Measurements from ENCODE around the gene ZNF200.

ZNF200 gene

GRCh38 chr16:3212006-3212405, 23.0 kb downstream of the ZNF200 start:
- no peak for TF ChIP-seq NFIC (IDR thresholded peaks at IDR 0.05)
- no peak for TF ChIP-seq TCF12 (IDR thresholded peaks at IDR 0.05; ENCODE audit: low read depth)
- TF ChIP-seq TAF1 (IDR thresholded peaks at IDR 0.05; ENCODE audit: low read depth), result no peak
- TF ChIP-seq, protein P1, sequence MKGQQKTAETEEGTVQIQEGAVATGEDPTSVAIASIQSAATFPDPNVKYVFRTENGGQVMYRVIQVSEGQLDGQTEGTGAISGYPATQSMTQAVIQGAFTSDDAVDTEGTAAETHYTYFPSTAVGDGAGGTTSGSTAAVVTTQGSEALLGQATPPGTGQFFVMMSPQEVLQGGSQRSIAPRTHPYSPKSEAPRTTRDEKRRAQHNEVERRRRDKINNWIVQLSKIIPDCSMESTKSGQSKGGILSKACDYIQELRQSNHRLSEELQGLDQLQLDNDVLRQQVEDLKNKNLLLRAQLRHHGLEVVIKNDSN (IDR thresholded peaks at IDR 0.05), result no peak
- TF ChIP-seq ZBTB7A (IDR thresholded peaks at IDR 0.05; ENCODE audit: low read depth), result no peak
- no peak for TF ChIP-seq YY1 (IDR thresholded peaks at IDR 0.05; ENCODE audit: low read depth)
- no peak for TF ChIP-seq CREB1 (IDR thresholded peaks at IDR 0.05; ENCODE audit: low read depth)
- no peak for TF ChIP-seq TEAD4 (IDR thresholded peaks at IDR 0.05)

GRCh38 chr16:3207086-3207953, 27.6 kb downstream of the ZNF200 start:
- TF ChIP-seq ZBTB7A (IDR thresholded peaks at IDR 0.05; ENCODE audit: low read depth), result no peak
- TF ChIP-seq TEAD4 (IDR thresholded peaks at IDR 0.05), result no peak
- no peak for TF ChIP-seq RAD21 (IDR thresholded peaks at IDR 0.05; ENCODE audit: low read depth)
- TF ChIP-seq, protein P1 (IDR thresholded peaks at IDR 0.05), result no peak

DNA sequence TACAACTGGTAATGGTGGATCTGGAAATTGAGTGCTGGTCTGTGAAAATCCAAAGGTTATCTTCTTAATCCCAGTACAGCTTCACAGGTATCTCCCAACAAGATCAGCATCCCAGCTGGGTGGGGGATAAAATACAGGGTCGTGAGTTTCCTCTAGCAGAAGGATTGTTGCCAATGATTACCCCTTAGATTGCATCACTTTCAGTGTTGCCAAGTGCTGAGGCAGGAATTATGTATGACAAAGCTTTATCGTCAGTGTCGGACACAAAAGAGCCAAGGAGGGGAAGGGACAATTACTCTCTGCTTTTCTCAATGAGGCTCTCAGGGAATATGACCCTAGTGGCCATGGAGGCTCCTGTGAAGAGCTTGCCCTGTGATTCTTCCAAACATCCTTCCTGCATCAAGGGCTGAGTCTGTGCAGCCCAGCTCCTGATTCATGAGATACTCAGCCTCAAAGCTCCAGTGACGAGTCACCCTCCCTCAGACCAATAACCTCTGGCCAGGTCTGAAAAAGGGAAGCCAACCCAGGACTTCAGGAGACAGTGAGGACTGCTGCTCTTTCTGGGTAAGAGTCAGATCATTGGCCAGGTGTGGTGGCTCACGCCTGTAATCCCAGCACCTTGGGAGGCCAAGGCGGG, 31.9 kb downstream of the ZNF200 start:
- TF ChIP-seq YY1 (IDR thresholded peaks at IDR 0.05; ENCODE audit: low read depth), result no peak
- no peak for TF ChIP-seq TAF1 (IDR thresholded peaks at IDR 0.05; ENCODE audit: low read depth)
- TF ChIP-seq, protein P2, sequence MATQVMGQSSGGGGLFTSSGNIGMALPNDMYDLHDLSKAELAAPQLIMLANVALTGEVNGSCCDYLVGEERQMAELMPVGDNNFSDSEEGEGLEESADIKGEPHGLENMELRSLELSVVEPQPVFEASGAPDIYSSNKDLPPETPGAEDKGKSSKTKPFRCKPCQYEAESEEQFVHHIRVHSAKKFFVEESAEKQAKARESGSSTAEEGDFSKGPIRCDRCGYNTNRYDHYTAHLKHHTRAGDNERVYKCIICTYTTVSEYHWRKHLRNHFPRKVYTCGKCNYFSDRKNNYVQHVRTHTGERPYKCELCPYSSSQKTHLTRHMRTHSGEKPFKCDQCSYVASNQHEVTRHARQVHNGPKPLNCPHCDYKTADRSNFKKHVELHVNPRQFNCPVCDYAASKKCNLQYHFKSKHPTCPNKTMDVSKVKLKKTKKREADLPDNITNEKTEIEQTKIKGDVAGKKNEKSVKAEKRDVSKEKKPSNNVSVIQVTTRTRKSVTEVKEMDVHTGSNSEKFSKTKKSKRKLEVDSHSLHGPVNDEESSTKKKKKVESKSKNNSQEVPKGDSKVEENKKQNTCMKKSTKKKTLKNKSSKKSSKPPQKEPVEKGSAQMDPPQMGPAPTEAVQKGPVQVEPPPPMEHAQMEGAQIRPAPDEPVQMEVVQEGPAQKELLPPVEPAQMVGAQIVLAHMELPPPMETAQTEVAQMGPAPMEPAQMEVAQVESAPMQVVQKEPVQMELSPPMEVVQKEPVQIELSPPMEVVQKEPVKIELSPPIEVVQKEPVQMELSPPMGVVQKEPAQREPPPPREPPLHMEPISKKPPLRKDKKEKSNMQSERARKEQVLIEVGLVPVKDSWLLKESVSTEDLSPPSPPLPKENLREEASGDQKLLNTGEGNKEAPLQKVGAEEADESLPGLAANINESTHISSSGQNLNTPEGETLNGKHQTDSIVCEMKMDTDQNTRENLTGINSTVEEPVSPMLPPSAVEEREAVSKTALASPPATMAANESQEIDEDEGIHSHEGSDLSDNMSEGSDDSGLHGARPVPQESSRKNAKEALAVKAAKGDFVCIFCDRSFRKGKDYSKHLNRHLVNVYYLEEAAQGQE (IDR thresholded peaks at IDR 0.05; ENCODE audit: low read depth), result no peak
- no peak for TF ChIP-seq TCF12 (IDR thresholded peaks at IDR 0.05; ENCODE audit: low read depth)
- TF ChIP-seq CREB1 (IDR thresholded peaks at IDR 0.05; ENCODE audit: low read depth), result no peak
- TF ChIP-seq, protein P1 (IDR thresholded peaks at IDR 0.05), result no peak
- TF ChIP-seq TEAD4 (IDR thresholded peaks at IDR 0.05), result no peak
- no peak for TF ChIP-seq MAX (IDR thresholded peaks at IDR 0.05)
- TF ChIP-seq NFIC (IDR thresholded peaks at IDR 0.05), result no peak
- TF ChIP-seq EP300 (IDR thresholded peaks at IDR 0.05; ENCODE audit: borderline replicate concordance), result no peak
- TF ChIP-seq FOXM1 (IDR thresholded peaks at IDR 0.05; ENCODE audit: borderline replicate concordance, low read depth), result no peak
- no peak for TF ChIP-seq EGR1 (IDR thresholded peaks at IDR 0.05)
- TF ChIP-seq RAD21 (IDR thresholded peaks at IDR 0.05; ENCODE audit: low read depth), result no peak
- no peak for TF ChIP-seq ZBTB7A (IDR thresholded peaks at IDR 0.05; ENCODE audit: low read depth)
- no peak for TF ChIP-seq CEBPB (IDR thresholded peaks at IDR 0.05)

DNA sequence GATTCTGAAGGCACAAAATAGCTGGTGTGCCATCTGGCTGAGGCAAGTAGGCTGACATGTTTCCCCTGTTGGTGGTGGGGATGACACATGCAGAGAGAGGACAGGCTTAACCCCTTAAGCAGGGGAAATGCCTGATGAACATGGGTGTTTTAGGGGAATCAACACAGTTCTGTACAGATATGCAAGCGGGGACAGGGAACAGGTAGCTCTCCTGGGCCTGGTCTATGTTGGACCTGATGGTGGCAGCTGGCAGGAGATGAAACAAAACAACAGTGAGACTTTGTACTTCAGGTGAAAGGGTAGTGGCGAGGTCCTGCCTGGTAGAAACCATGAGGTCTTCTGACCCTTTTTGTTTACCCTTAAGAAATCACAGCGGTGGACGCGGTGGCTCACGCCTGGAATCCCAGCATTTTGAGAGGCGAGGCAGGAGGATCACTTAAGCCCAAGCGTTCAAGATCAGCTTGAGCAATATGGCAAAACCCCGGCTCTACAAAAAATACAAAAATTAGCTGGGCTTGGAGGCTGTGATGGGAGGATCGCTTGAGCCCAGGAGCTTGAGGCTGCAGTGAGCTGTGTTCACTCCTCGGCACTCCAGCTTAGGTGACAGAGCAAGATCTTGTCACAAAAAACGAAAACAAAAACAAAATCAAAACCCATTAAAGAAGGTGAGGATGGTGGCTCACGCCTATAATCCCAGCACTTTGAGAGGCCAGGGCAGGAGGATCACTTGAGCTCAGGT, 36.5 kb downstream of the ZNF200 start:
- TF ChIP-seq EP300 (IDR thresholded peaks at IDR 0.05; ENCODE audit: borderline replicate concordance), result no peak
- no peak for TF ChIP-seq TCF12 (IDR thresholded peaks at IDR 0.05; ENCODE audit: low read depth)
- no peak for TF ChIP-seq YY1 (IDR thresholded peaks at IDR 0.05; ENCODE audit: low read depth)
- no peak for TF ChIP-seq MAX (IDR thresholded peaks at IDR 0.05)
- TF ChIP-seq ZBTB7A (IDR thresholded peaks at IDR 0.05; ENCODE audit: low read depth), result no peak
- TF ChIP-seq CREB1 (IDR thresholded peaks at IDR 0.05; ENCODE audit: low read depth), result no peak
- TF ChIP-seq TAF1 (IDR thresholded peaks at IDR 0.05; ENCODE audit: low read depth), result no peak
- TF ChIP-seq CEBPB (IDR thresholded peaks at IDR 0.05), result no peak
- TF ChIP-seq NFIC (IDR thresholded peaks at IDR 0.05), result no peak
- TF ChIP-seq FOXM1 (IDR thresholded peaks at IDR 0.05; ENCODE audit: borderline replicate concordance, low read depth), result no peak

- no peak for TF ChIP-seq TEAD4 (IDR thresholded peaks at IDR 0.05)
- TF ChIP-seq NFIC (IDR thresholded peaks at IDR 0.05), result no peak
- no peak for TF ChIP-seq CREB1 (IDR thresholded peaks at IDR 0.05; ENCODE audit: low read depth)
- TF ChIP-seq FOXM1 (IDR thresholded peaks at IDR 0.05; ENCODE audit: borderline replicate concordance, low read depth), result no peak
- TF ChIP-seq TCF12 (IDR thresholded peaks at IDR 0.05; ENCODE audit: low read depth), result no peak
- TF ChIP-seq RAD21 (IDR thresholded peaks at IDR 0.05; ENCODE audit: low read depth), result no peak
- no peak for TF ChIP-seq MAX (IDR thresholded peaks at IDR 0.05)
- TF ChIP-seq, protein P2 (IDR thresholded peaks at IDR 0.05; ENCODE audit: low read depth), result no peak
- TF ChIP-seq ZBTB7A (IDR thresholded peaks at IDR 0.05; ENCODE audit: low read depth), result no peak
Measured at GRCh38 chr16:3195975-3196374, 39.0 kb downstream of the ZNF200 start.
